Mesenchymal stem cell (in vitro differentiated cells and primary cell): Measurements from ENCODE around the gene SCAF11.
A peak's percentile ranks its signal among the peaks of the same experiment; 100 is the strongest.

Source experiments
- DNase-seq: peaks from one replicate; pipeline ENCODE4 v3.0.0-alpha.2; 2013
- H2AFZ ChIP-seq: one replicate; pipeline ENCODE4 v1.6.1; 2013; ENCODE audit warnings: low read depth, mild to moderate bottlenecking, control low read depth, inconsistent platforms, low read length, moderate library complexity
- H2AK5ac ChIP-seq: 2 replicates; pipeline ENCODE4 v1.6.1; 2013; ENCODE audit warnings: low read length, moderate library complexity, mild to moderate bottlenecking, inconsistent platforms; ENCODE audit not compliant: severe bottlenecking
- H2BK120ac ChIP-seq: one replicate; pipeline ENCODE4 v1.6.1; 2013; ENCODE audit warnings: low read depth, mild to moderate bottlenecking, inconsistent platforms, low read length, moderate library complexity
- H2BK12ac ChIP-seq, 2 experiments: one replicate each; pipeline ENCODE4 v1.6.1; 2013; ENCODE audit warnings: inconsistent platforms in 2 of 2, low read length in 2 of 2, mild to moderate bottlenecking in 2 of 2, moderate library complexity in 2 of 2, control low read depth in 1 of 2
- H2BK15ac ChIP-seq: one replicate; pipeline ENCODE4 v1.6.1; 2013; ENCODE audit warnings: mild to moderate bottlenecking, low read depth, inconsistent platforms; ENCODE audit not compliant: poor library complexity, severe bottlenecking
- H2BK5ac ChIP-seq: 2 replicates; pipeline ENCODE4 v1.6.1; 2013; ENCODE audit warnings: low read depth, mild to moderate bottlenecking, low read length, control low read depth, inconsistent platforms; ENCODE audit not compliant: poor library complexity, severe bottlenecking
- H3K14ac ChIP-seq, 2 experiments: one replicate each; pipeline ENCODE4 v1.6.1; 2013; ENCODE audit warnings: inconsistent platforms in 2 of 2, low read length in 2 of 2, control low read depth in 1 of 2, mild to moderate bottlenecking in 1 of 2, moderate library complexity in 1 of 2
- H3K18ac ChIP-seq, 2 experiments: one replicate each; pipeline ENCODE4 v1.6.1; 2013; ENCODE audit warnings: inconsistent platforms in 2 of 2, low read length in 2 of 2, control low read depth in 1 of 2, low read depth in 1 of 2, mild to moderate bottlenecking in 1 of 2
- H3K23ac ChIP-seq, 2 experiments: one replicate each; pipeline ENCODE4 v1.6.1; 2013; ENCODE audit warnings: inconsistent platforms in 2 of 2, low read length in 2 of 2, mild to moderate bottlenecking in 2 of 2, moderate library complexity in 2 of 2, control low read depth in 1 of 2
- H3K27ac ChIP-seq: 2 replicates; pipeline ENCODE4 v1.5.1; 2013; ENCODE audit warnings: mild to moderate bottlenecking, moderate library complexity, low read length, control low read depth, inconsistent platforms; ENCODE audit not compliant: poor library complexity, severe bottlenecking
- H3K27me3 ChIP-seq, 2 experiments: 2 replicates each; pipeline versions ENCODE4 v1.6.1 to v1.7.0; 2013; ENCODE audit warnings: low read length in 2 of 2, mild to moderate bottlenecking in 2 of 2, moderate library complexity in 2 of 2, control low read depth in 1 of 2, inconsistent platforms in 1 of 2; ENCODE audit not compliant: control insufficient read depth in 1 of 2, insufficient read depth in 1 of 2
- H3K36me3 ChIP-seq, 2 experiments: 2 replicates each; pipeline versions ENCODE4 v1.6.1 to v1.7.0; 2013; ENCODE audit warnings: low read length in 2 of 2, control low read depth in 1 of 2, inconsistent platforms in 1 of 2, low read depth in 1 of 2, mild to moderate bottlenecking in 1 of 2; ENCODE audit not compliant: insufficient read depth in 2 of 2, control insufficient read depth in 1 of 2
- H3K4ac ChIP-seq, 2 experiments: one replicate each; pipeline ENCODE4 v1.6.1; 2013; ENCODE audit warnings: inconsistent platforms in 2 of 2, low read length in 2 of 2, mild to moderate bottlenecking in 2 of 2, moderate library complexity in 2 of 2, control low read depth in 1 of 2, low read depth in 1 of 2
- H3K4me1 ChIP-seq: 2 replicates; pipeline ENCODE4 v1.6.1; 2013; ENCODE audit warnings: low read depth, low read length, control low read depth; ENCODE audit not compliant: control insufficient read depth, insufficient read depth
- H3K4me2 ChIP-seq: 2 replicates; pipeline ENCODE4 v1.6.1; 2013; ENCODE audit warnings: low read length, mild to moderate bottlenecking, inconsistent platforms; ENCODE audit not compliant: poor library complexity, severe bottlenecking
- H3K4me3 ChIP-seq, 2 experiments: 2 replicates each; pipeline versions ENCODE4 v1.5.1 to v1.7.0; 2013; ENCODE audit warnings: low read length in 2 of 2, mild to moderate bottlenecking in 2 of 2, control low read depth in 1 of 2, low read depth in 1 of 2; ENCODE audit not compliant: insufficient read depth in 1 of 2
- H3K79me1 ChIP-seq: replicated peaks from 2 replicates; pipeline ENCODE4 v1.6.1; 2013; ENCODE audit warnings: mild to moderate bottlenecking, control low read depth, low read length, inconsistent platforms; ENCODE audit not compliant: poor library complexity, severe bottlenecking
- H3K9ac ChIP-seq: 2 replicates; pipeline ENCODE4 v1.7.0; 2013; ENCODE audit warnings: mild to moderate bottlenecking, low read length, moderate library complexity
- H3K9me3 ChIP-seq: 2 replicates; pipeline ENCODE4 v1.7.0; 2013; ENCODE audit warnings: mild to moderate bottlenecking, low read length; ENCODE audit not compliant: control insufficient read depth
- H4K8ac ChIP-seq: one replicate; pipeline ENCODE4 v1.6.1; 2013; ENCODE audit warnings: inconsistent platforms, mild to moderate bottlenecking, low read length, moderate library complexity
- H4K91ac ChIP-seq: one replicate; pipeline ENCODE4 v1.6.1; 2013; ENCODE audit warnings: mild to moderate bottlenecking, low read length, inconsistent platforms
- WGBS: methylation state at CpG from one replicate; pipeline ENCODE4 v1.1.7; 2013; ENCODE audit warnings: mixed read lengths; 5-methylcytosine and 5-hydroxymethylcytosine counted together

The SCAF11 gene

DNA sequence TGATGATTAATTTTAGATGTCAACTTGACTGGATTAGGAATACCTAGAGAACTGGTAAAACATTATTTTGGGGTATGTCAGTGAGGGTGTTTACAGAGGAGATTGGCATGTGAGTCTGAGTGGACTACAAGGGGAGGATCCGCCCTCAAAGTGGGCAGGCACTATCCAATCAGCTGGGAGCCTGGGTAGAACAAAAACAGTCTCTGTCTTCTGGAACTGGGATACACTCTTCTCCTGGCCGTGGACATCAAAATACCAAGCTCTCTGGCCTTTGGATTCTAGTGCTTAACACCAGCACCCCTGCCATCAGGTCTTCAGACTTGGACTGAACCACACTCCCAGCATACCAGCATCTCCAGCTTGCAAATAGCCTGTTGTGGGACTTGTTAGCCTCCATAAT is 4.4 kb upstream of the SCAF11 start:
- Histone ChIP-seq H4K8ac (no peak overlapping the region), H2BK12ac (no peak overlapping the region), H3K18ac (no peak overlapping the region), H3K36me3 (no peaks in the 10 kb centered on the region), H3K27ac (no peak overlapping the region), H2BK120ac (no peak overlapping the region), H3K14ac (no peak overlapping the region), H3K9me3 (no peaks in the 10 kb centered on the region), H3K4me3 (no peak overlapping the region), H3K4me2 (no peak overlapping the region), H3K9ac (no peak overlapping the region), H3K27me3 (no peaks in the 10 kb centered on the region), H2AFZ (no peak overlapping the region), H3K23ac (no peak overlapping the region), H3K4me1 (peaks cover 3% of the 10 kb centered on the region), H2AK5ac (no peak overlapping the region), H3K4ac (no peak overlapping the region), H3K79me1 (no peaks in the 10 kb centered on the region), H2BK15ac (no peak overlapping the region), H4K91ac (no peak overlapping the region), H2BK5ac (no peak overlapping the region)
- DNase-seq, result no peak
- 91% methylated on average over 2 of the region's 2 CpGs for WGBS

DNA sequence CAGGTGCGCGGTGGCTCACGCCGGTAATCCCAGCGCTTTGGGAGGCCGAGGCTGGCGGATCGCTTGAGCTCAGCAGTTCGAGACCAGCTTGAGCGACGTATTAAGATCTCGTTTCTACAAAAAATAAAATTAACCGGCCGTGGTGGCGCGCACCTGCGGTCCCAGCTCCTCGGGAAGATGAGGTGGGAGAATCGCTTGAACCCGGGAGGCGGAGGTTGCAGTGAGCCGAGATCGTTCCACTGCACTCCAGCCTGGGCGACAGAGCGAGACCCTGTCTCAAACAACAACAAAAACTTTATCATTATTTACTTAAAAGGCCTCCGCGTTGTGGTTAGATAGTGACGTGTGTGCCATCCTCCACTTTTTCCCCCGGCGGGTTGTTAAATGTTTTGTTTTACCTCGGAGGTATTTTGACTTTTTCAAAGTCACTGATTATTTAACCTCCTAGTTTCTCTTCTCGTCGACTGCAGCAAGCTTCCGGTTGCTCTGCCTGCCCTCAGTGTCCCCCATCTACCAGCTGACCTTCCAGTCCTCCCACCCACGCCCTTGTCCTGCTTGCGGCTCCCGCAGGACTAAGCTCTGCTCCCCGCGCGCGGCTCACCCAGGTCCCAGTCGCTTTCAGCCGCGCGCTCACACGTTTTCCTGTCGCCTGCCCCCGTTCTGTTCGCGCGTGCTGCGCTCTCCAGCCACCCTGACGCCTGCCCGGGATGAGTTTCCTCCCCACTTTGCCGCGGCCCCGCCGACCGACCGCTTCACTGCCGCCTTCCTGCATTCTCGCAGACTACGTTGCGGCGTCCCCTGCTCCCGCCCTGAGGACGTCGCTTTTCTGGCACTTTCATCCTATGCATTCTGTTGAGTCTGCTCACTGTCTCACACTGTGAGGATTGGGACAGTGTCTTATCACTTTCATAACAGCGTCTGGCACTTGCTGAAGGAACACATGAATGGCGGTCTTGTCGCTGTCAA is 1.2 kb upstream of the SCAF11 start:
- H3K9ac ChIP-seq, result peak overlapping the region; percentile 97
- peak overlapping the region; percentile 80 for H2BK120ac ChIP-seq
- H3K4me2 ChIP-seq, result no peak overlapping the region
- H4K91ac ChIP-seq, result peak overlapping the region; percentile 87
- 37% methylated on average over 68 of the region's 71 CpGs for WGBS
- H4K8ac ChIP-seq, result peak overlapping the region; percentile 99
- H2BK12ac ChIP-seq, result peak overlapping the region; percentile 33 to 82
- peaks cover 0 to 5% of the 10 kb centered on the region in 2 experiments for H3K36me3 ChIP-seq
- peak overlapping the region; percentile 42 to 90 for H3K4me3 ChIP-seq
- H3K27ac ChIP-seq, result no peak overlapping the region
- H3K9me3 ChIP-seq, result no peaks in the 10 kb centered on the region
- H3K79me1 ChIP-seq, result no peaks in the 10 kb centered on the region
- peak overlapping the region; percentile 88 to 98 for H3K18ac ChIP-seq
- H3K27me3 ChIP-seq, result no peaks in the 10 kb centered on the region
- H3K4me1 ChIP-seq, result peaks cover 5% of the 10 kb centered on the region
- H3K4ac ChIP-seq, result peak overlapping the region; percentile 22 to 94
- H2BK5ac ChIP-seq, result no peak overlapping the region
- peak overlapping the region; percentile 83 for H2AFZ ChIP-seq
- peak overlapping the region; percentile 2 to 94 for H3K14ac ChIP-seq
- peak overlapping the region; percentile 47 for H2AK5ac ChIP-seq
- peak overlapping the region; percentile 87 for H2BK15ac ChIP-seq
- no peak overlapping the region for H3K23ac ChIP-seq
- peak; percentile 77 for DNase-seq

DNA sequence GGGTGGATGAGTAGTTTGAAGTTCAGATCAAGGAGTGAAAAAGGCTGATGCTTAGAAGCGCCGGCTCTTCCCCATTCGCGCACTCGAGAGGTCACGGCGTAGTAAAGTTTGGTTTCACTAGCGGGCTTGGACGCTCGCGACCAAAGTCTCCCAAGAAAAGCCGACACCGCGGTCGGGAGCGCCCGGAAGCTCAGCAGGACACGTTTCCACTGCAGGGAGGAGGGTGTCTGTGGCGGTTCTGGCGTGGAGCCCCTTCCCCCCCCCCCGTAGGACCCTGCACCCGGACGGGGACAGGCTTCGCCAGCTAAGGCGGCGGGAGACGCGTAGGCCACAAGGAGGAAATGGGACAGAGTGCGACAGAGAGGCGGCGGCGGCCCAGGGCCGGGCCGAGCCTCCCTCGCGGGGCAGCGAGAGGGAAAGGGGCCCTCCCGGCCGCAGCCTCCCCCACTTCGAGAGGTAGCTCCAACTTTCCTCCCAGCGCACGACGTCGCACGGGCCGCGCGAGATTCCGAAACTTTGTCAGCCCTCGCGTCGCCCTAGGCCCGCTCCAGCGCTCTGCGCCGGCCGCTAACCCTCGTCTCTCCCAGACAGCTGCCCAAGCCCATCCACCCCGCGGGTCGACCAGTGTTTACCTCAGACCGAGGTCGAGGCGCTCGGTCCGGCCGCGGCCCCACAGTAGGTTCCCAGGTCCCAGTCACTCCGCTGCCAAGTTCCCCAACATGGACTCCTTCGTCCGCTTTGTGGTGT is 480 bp downstream of the SCAF11 start:
- DNase-seq, result peak; percentile 79
- H3K27me3 ChIP-seq, result no peaks in the 10 kb centered on the region
- H2BK15ac ChIP-seq, result peak overlapping the region; percentile 95
- H2BK5ac ChIP-seq, result peak overlapping the region; percentile 87
- peak overlapping the region; percentile 75 for H3K4me2 ChIP-seq
- H2AFZ ChIP-seq, result peak overlapping the region; percentile 89
- H3K18ac ChIP-seq, result peak overlapping the region; percentile 90 to 91
- H3K9ac ChIP-seq, result peak overlapping the region; percentile 99
- peak overlapping the region; percentile 55 to 92 for H3K4ac ChIP-seq
- peaks cover 0 to 16% of the 10 kb centered on the region in 2 experiments for H3K36me3 ChIP-seq
- H3K9me3 ChIP-seq, result no peaks in the 10 kb centered on the region
- H2BK120ac ChIP-seq, result peak overlapping the region; percentile 39
- peaks cover 5% of the 10 kb centered on the region for H3K4me1 ChIP-seq
- H3K27ac ChIP-seq, result peak overlapping the region; percentile 82
- H4K91ac ChIP-seq, result peak overlapping the region; percentile 91
- no peaks in the 10 kb centered on the region for H3K79me1 ChIP-seq
- peak overlapping the region; percentile 4 to 71 for H2BK12ac ChIP-seq
- no peak overlapping the region for H2AK5ac ChIP-seq
- peak overlapping the region in 1 of 2 experiments; percentile 48 for H3K23ac ChIP-seq
- peak overlapping the region; percentile 89 to 92 for H3K4me3 ChIP-seq
- WGBS, result under 1% methylated on average over 51 of the region's 71 CpGs
- peak overlapping the region in 1 of 2 experiments; percentile 94 for H3K14ac ChIP-seq
- peak overlapping the region; percentile 93 for H4K8ac ChIP-seq

DNA sequence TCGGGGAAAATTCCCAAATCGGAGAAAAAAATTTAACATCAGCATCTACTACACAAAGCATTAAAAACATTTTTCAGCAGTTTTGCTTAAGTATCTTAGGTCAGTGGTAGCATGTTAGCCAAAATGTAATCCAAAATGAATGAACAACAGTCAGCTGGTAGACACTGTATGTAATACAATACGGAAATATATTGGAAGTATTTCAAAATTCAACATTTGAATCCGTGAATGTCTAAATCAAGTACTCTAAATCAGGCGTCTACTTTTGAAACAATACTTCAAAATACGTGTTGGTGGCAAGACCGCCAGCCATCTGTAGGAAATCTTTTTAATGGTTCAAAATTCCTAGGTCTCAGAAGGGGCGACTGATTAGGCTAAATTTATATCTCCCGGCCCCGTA is 1.1 kb downstream of the SCAF11 start:
- Histone ChIP-seq H4K8ac (peak overlapping the region; percentile 93), H3K23ac (no peak overlapping the region), H3K4me2 (peak overlapping the region; percentile 75), H2BK12ac (no peak overlapping the region), H3K18ac (no peak overlapping the region), H3K27me3 (no peaks in the 10 kb centered on the region), H2BK120ac (peak overlapping the region; percentile 39), H3K36me3 (peaks cover 0 to 16% of the 10 kb centered on the region in 2 experiments), H3K9ac (peak overlapping the region; percentile 99), H3K14ac (no peak overlapping the region), H2AK5ac (no peak overlapping the region), H3K4me3 (peak overlapping the region; percentile 89 to 92), H2BK5ac (no peak overlapping the region), H3K4ac (no peak overlapping the region), H3K27ac (peak overlapping the region; percentile 82), H2BK15ac (no peak overlapping the region), H3K4me1 (peaks cover 5% of the 10 kb centered on the region), H4K91ac (no peak overlapping the region), H3K79me1 (no peaks in the 10 kb centered on the region), H3K9me3 (no peaks in the 10 kb centered on the region), H2AFZ (no peak overlapping the region)
- WGBS, result 2% methylated on average over 6 of the region's 10 CpGs
- no peak for DNase-seq
